Mucosa of descending colon (tissue), 3 donors: ENCODE results near the gene PERM1. TPM values are rescaled to one million over a fixed set of nuclear protein-coding genes. Genes with fewer than 3 reads are reported as not detected.

ENCODE experiments used
- ATAC-seq: fragments of 200-7000 bp; cut with Tn5 transposase; one replicate; pipeline ENCODE4 v1.9.1; 2020; ENCODE audit warnings: mild to moderate bottlenecking, moderate library complexity
- DNase-seq, 3 donors: peaks; one replicate each; pipeline ENCODE4 v3.0.0-alpha.2; 2020
- H3K36me3 ChIP-seq: fragments of 200-600 bp; one replicate; pipeline ENCODE4 v1.8.0; 2021; ENCODE audit warnings: low read depth, mild to moderate bottlenecking
- H3K4me1 ChIP-seq: fragments of 200-600 bp; one replicate; pipeline ENCODE4 v1.8.0; 2021; ENCODE audit warnings: low read depth, mild to moderate bottlenecking
- H3K4me3 ChIP-seq: fragments of 200-600 bp; one replicate; pipeline ENCODE4 v1.8.0; 2021; ENCODE audit warnings: mild to moderate bottlenecking
- H3K9me3 ChIP-seq: fragments of 200-600 bp; one replicate; pipeline ENCODE4 v1.8.0; 2021; ENCODE audit warnings: mild to moderate bottlenecking
- CTCF ChIP-seq: fragments of 200-600 bp; IDR thresholded peaks from one replicate; pipeline ENCODE4 v1.8.0; 2022; ENCODE audit warnings: antibody characterized with exemption, mild to moderate bottlenecking
- intact Hi-C, 2 donors: fragments of 100-400 bp; cut with DNase I in 1 of 2; cut with micrococcal nuclease in 1 of 2; formaldehyde crosslinking; loops; one replicate each; pipeline versions ENCODE4 v1.11.0 to v1.11.1; 2022; cut with DNase I, micrococcal nuclease
- total RNA-seq, 3 donors: library from RNA; stranded (reverse); fragmentation: NEBNext Ultra II Directional in 2 of 3; extraction: Animal tissue kit (Norgen Biotek cat#: 25700) in 2 of 3; gene quantifications; one replicate each; pipeline versions ENCODE4 v1.2.1 to v1.2.4, GENCODE V29; 2021 to 2023
- donor health status: DM: no; HTN: no; CAD: no; lungs with moderate emphysema.
- donor health status: DM: no; HTN: no; CAD: no.
- donor health status: DM: no; HTN: yes; CAD: no.

PERM1 gene
- total RNA-seq, 3 donors from 2014 or later, result 0.24 TPM; not detected in 2

- Histone ChIP-seq H3K9me3 (no peaks in the 10 kb centered on the region), H3K4me3 (no peak overlapping the region), H3K4me1 (peaks cover 17% of the 10 kb centered on the region), H3K36me3 (no peaks in the 10 kb centered on the region)
- no peak for ATAC-seq
- DNase-seq, result no peak
- intact Hi-C loops, result no loop called here
- no peak for TF ChIP-seq CTCF
Measured at GRCh38 chr1:963746-964525, 18.0 kb downstream of the PERM1 start.

DNA sequence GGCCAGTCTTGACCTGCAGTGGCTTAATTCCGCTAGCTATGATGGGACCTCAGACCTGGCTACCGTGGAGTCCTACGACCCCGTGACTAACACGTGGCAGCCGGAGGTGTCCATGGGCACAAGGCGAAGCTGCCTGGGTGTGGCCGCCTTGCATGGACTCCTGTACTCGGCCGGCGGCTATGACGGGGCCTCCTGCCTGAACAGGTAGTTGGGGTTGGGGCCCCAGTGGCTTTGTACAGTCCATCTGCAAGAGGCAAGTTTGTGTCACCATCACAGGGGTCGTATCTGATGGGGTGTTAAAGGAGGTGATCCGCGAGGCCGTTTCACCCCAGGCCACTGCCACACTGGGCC is 18.6 kb downstream of the PERM1 start:
- DNase-seq, result no peak
- no peak for TF ChIP-seq CTCF
- H3K36me3 ChIP-seq, result no peaks in the 10 kb centered on the region
- intact Hi-C loops, result no loop called here
- H3K4me3 ChIP-seq, result no peak overlapping the region
- no peak for ATAC-seq
- no peaks in the 10 kb centered on the region for H3K9me3 ChIP-seq
- H3K4me1 ChIP-seq, result peaks cover 18% of the 10 kb centered on the region

DNA sequence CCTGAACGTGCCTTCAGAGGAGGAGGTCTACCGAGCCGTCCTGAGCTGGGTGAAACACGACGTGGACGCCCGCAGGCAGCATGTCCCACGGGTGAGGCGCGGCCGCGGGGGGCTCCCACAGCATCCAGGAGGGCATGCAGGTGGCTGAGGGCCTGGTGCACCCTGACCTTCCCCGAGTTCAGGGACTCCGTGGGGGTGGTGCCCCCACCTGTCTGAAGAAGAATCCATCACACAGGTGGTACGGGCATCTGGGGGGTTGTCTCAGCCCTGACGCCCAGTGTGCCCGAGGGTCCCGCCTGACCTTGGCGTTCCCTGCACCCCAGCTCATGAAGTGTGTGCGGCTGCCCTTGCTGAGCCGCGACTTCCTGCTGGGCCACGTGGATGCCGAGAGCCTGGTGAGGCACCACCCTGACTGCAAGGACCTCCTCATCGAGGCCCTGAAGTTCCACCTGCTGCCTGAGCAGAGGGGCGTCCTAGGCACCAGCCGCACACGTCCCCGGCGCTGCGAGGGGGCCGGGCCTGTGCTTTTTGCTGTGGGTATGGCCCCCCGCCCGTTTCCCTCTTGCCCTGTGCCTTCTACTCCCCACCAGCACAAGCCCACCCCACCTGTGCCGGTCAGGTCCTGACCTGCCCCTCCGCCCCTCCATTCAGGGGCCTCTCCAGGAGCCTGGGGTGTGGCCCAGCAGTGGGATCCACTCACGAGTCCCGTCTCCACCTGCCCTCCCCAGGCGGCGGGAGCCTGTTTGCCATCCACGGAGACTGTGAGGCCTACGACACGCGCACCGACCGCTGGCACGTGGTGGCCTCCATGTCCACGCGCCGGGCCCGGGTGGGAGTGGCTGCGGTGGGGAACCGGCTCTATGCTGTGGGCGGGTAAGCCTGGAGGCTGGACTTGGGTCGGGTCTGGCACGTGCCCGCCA is 19.3 kb downstream of the PERM1 start:
- no peak overlapping the region for H3K4me3 ChIP-seq
- H3K4me1 ChIP-seq, result peaks cover 25% of the 10 kb centered on the region
- DNase-seq (no peak), ATAC-seq (no peak)
- no peaks in the 10 kb centered on the region for H3K9me3 ChIP-seq
- H3K36me3 ChIP-seq, result no peaks in the 10 kb centered on the region
- TF ChIP-seq CTCF, result no peak
- intact Hi-C loops, result no loop called here

GRCh38 chr1:961132-961669 is 20.7 kb downstream of the PERM1 start:
- H3K4me3 ChIP-seq, result peak overlapping the region; percentile 59
- no peak for ATAC-seq
- no peak for DNase-seq
- no peaks in the 10 kb centered on the region for H3K9me3 ChIP-seq
- H3K4me1 ChIP-seq, result peaks cover 21% of the 10 kb centered on the region
- no peaks in the 10 kb centered on the region for H3K36me3 ChIP-seq
- intact Hi-C loops, result no loop called here
- no peak for TF ChIP-seq CTCF

DNA sequence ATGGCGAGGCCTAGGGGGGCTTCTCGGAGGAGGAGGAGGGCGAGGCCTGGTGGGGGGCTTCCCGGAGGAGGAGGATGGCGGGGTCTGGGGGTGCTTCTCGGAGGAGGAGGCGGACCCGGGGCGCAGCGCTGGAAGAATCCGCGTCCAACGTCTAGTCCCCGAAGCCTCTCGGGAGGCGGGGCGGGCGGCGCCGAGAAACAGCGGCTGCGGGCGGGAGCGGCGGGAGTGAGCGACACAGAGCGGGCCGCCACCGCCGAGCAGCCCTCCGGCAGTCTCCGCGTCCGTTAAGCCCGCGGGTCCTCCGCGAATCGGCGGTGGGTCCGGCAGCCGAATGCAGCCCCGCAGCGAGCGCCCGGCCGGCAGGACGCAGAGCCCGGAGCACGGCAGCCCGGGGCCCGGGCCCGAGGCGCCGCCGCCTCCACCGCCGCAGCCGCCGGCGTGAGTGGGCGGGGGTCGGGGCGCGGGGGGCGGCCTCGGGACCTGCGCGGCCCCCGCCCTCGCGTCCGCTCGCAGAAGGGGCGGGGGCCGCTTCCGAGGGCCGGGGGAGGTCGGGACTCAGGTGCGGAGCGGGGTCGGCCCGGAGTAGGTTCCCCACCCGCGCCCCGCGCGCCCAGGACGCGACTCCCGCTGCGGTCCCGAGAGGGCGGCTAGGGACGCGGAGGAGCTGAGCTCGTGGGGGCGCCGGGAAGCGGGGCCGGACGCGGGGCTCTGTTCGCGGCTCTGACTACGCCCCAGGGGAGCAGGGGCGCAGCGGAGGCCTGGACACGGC is 21.3 kb downstream of the PERM1 start, which contains the start of gene KLHL17:
KLHL17 (plus strand) TSS at position 222 of the 769 bp plus-strand sequence; CDS start at position 332, 110 bp downstream.
- Histone ChIP-seq H3K4me3 (peak within 1 kb of the TSS; percentile 65), H3K4me1 (peaks cover 15% of the 10 kb centered on the region), H3K9me3 (no peaks in the 10 kb centered on the region), H3K36me3 (no peaks in the 10 kb centered on the region)
- ATAC-seq (peak; percentile 70), DNase-seq (peak; percentile 82 to 88 (median 86))
- TF ChIP-seq CTCF, result no peak
- intact Hi-C loops, result no loop called here
